PC-9 (cell line): ENCODE data around the gene SEC61B. TPM values are rescaled to one million over a fixed set of nuclear protein-coding genes. Genes with fewer than 3 reads are reported as not detected.

ENCODE experiments used
- BruUV-seq: library from RNA; stranded (reverse); fragments of 400-500 nt; replicated peaks from 2 replicates; lab custom pipeline; 2021; lab: Mats Ljungman, UMichigan
- CTCF ChIA-PET: fragments of 300-600 bp; sonication (Branson Sonifier 250); formaldehyde crosslinking; loops from one replicate; lab custom pipeline; 2022; ENCODE audit warnings: antibody characterized with exemption; lab: Charles Lee
- POLR2A ChIA-PET: fragments of 300-600 bp; sonication (Branson Sonifier 250); formaldehyde crosslinking; loops from one replicate; lab custom pipeline; 2022; ENCODE audit warnings: antibody characterized with exemption; ENCODE audit not compliant: unreplicated experiment; lab: Charles Lee
- DNase-seq, 2 experiments: peaks; one replicate each; pipeline versions ENCODE4 v3.0.0 to v3.0.0-alpha.2; 2015 to 2022; ENCODE audit warnings: mixed read lengths in 1 of 2
- H2AFZ ChIP-seq: fragments of 200-600 bp; sonication (generic); 2 replicates; pipeline ENCODE4 v1.8.1; 2017; ENCODE audit warnings: antibody characterized with exemption
- H3F3A ChIP-seq: fragments of 200-600 bp; sonication (generic); 2 replicates; pipeline ENCODE4 v1.8.1; 2017; ENCODE audit warnings: antibody characterized with exemption, mild to moderate bottlenecking, low read depth; ENCODE audit not compliant: insufficient read depth
- H3K27ac ChIP-seq: fragments of 200-600 bp; sonication (generic); 2 replicates; pipeline ENCODE4 v1.6.1; 2016; ENCODE audit warnings: mixed run types
- H3K27me3 ChIP-seq: fragments of 200-600 bp; sonication (generic); 2 replicates; pipeline ENCODE4 v1.6.1; 2016; ENCODE audit warnings: low read depth, mixed run types; ENCODE audit not compliant: insufficient read depth
- H3K36me3 ChIP-seq: fragments of 200-600 bp; sonication (generic); 2 replicates; pipeline ENCODE4 v1.6.1; 2016; ENCODE audit warnings: low read depth, mixed run types
- H3K4me1 ChIP-seq: fragments of 200-600 bp; sonication (generic); replicated peaks from 2 replicates; pipeline ENCODE4 v1.6.1; 2016; ENCODE audit warnings: mixed run types; ENCODE audit not compliant: insufficient read depth
- H3K4me2 ChIP-seq: fragments of 200-600 bp; sonication (generic); 2 replicates; pipeline ENCODE4 v1.6.1; 2017; ENCODE audit warnings: mixed run types
- H3K4me3 ChIP-seq: fragments of 200-600 bp; sonication (generic); 2 replicates; pipeline ENCODE4 v1.6.1; 2016; ENCODE audit warnings: mixed run types
- H3K79me2 ChIP-seq: fragments of 200-600 bp; sonication (generic); 2 replicates; pipeline ENCODE4 v1.6.1; 2017; ENCODE audit warnings: low read depth, mixed run types
- H3K9me2 ChIP-seq: fragments of 200-600 bp; sonication (generic); 2 replicates; pipeline ENCODE4 v1.8.1; 2017; ENCODE audit warnings: mild to moderate bottlenecking; ENCODE audit not compliant: insufficient read depth
- H3K9me3 ChIP-seq: fragments of 200-600 bp; sonication (generic); 2 replicates; pipeline ENCODE4 v1.8.1; 2016; ENCODE audit warnings: low read depth; ENCODE audit not compliant: insufficient read depth
- H4K20me1 ChIP-seq: fragments of 200-600 bp; sonication (generic); 2 replicates; pipeline ENCODE4 v1.8.1; 2017; ENCODE audit not compliant: insufficient read depth
- EZH2 ChIP-seq: fragments of 200-600 bp; sonication (generic); IDR thresholded peaks from 2 replicates; pipeline ENCODE4 v1.8.0; 2017; ENCODE audit warnings: antibody characterized with exemption, low read depth
- intact Hi-C: fragments of 100-400 bp; cut with micrococcal nuclease; formaldehyde crosslinking; loops from one replicate; pipeline ENCODE4 v1.10.0; 2022; ENCODE audit not compliant: unreplicated experiment
- total RNA-seq: library from RNA; stranded (reverse); gene quantifications from 2 replicates; pipeline ENCODE4 v1.2.3, GENCODE V29; 2021
- TF ChIP-seq, protein P1 (sequence below): fragments of 200-600 bp; sonication (generic); conservative IDR thresholded peaks from 2 replicates; pipeline ENCODE4 v1.6.1; 2017; ENCODE audit warnings: mixed run types, antibody characterized with exemption, mild to moderate bottlenecking, moderate library complexity

The SEC61B gene
- total RNA-seq, 1 experiment from 2014 or later, result 163 TPM

DNA sequence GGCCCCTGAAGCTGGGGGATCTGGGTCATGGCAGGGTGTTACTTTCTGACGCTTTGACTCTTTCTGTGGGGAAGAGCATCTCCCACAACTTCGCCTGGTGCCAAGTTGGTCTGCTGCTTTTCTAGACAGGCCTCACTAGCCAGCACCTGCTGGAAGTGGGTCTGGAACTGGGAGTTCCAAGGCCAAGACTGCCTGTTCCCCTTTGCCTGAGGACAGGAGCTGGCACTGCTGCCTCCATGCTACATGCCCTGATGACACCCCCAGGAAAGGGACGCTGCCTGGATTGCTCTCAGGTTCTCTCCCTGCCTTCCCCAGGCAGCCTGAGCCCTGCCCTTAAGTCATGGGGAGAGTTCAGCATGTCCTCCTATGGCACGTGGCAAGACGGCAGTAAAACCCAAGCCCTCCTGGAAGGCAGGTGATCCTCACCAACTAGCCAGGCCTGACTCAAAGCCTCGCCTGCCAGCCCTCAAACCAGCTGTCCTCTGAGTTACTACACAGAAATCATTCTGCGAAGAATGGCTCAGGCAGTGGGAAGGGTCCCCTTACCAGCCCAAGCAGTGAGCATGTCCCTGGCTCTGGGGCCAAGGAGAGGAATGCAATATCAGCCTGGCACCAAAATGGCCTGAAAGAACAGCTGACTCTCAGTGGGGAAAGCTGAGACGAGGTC lies 35.8 kb downstream of the SEC61B start:
- ChIA-PET POLR2A (no interaction called here), CTCF (no interaction called here)
- H3K4me2 ChIP-seq, result no peak overlapping the region
- no peak overlapping the region for H2AFZ ChIP-seq
- no peaks in the 10 kb centered on the region for H3F3A ChIP-seq
- TF ChIP-seq, protein P1, sequence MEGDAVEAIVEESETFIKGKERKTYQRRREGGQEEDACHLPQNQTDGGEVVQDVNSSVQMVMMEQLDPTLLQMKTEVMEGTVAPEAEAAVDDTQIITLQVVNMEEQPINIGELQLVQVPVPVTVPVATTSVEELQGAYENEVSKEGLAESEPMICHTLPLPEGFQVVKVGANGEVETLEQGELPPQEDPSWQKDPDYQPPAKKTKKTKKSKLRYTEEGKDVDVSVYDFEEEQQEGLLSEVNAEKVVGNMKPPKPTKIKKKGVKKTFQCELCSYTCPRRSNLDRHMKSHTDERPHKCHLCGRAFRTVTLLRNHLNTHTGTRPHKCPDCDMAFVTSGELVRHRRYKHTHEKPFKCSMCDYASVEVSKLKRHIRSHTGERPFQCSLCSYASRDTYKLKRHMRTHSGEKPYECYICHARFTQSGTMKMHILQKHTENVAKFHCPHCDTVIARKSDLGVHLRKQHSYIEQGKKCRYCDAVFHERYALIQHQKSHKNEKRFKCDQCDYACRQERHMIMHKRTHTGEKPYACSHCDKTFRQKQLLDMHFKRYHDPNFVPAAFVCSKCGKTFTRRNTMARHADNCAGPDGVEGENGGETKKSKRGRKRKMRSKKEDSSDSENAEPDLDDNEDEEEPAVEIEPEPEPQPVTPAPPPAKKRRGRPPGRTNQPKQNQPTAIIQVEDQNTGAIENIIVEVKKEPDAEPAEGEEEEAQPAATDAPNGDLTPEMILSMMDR, result no peak
- no peak for TF ChIP-seq EZH2
- no TSS peak for BruUV-seq
- no peaks in the 10 kb centered on the region for H3K36me3 ChIP-seq
- H3K4me3 ChIP-seq, result no peak overlapping the region
- DNase-seq, result no peak
- H3K4me1 ChIP-seq, result no peaks in the 10 kb centered on the region
- no peaks in the 10 kb centered on the region for H3K79me2 ChIP-seq
- no peaks in the 10 kb centered on the region for H3K27me3 ChIP-seq
- no peak overlapping the region for H3K27ac ChIP-seq
- H3K9me3 ChIP-seq, result no peaks in the 10 kb centered on the region
- H3K9me2 ChIP-seq, result no peaks in the 10 kb centered on the region
- intact Hi-C loops, result no loop called here
- no peaks in the 10 kb centered on the region for H4K20me1 ChIP-seq

DNA sequence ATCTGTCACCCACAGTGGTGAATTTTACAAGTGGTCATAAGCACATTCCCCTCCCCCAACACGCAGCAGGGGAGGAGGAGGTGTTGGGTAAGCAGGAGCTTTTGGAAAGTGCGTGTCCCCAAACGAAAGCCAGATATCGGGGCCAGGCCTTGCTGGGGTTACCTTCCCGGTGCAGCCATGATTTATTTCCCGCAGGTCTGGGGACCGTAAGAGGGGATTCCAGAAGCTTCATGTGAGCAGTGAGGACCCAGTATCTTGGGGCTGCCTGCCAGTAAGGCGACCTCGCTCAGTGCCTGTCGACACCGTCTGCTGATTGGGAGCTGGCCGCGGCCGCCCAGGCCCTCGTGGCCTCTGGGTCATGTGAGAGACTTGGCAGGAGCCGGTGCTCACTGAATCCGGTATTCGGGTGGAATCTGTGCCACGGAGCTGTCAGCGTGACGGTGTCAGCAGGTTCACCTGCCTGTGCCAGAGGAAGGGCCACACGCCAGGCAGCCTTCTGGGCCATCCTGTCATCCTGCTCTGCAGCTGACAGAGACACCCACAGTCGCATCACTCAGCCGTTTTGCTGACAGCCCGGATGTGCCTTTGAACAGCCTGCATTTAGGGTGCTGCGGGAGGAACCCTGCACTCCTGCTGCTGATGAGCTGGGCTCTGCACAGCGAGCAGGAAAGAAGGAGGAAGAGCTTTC lies 37.3 kb downstream of the SEC61B start:
- H4K20me1 ChIP-seq, result no peaks in the 10 kb centered on the region
- H3K4me2 ChIP-seq, result no peak overlapping the region
- no peaks in the 10 kb centered on the region for H3F3A ChIP-seq
- H2AFZ ChIP-seq, result no peak overlapping the region
- H3K4me3 ChIP-seq, result no peak overlapping the region
- intact Hi-C loops, result no loop called here
- BruUV-seq, result no TSS peak
- CTCF ChIA-PET, result no interaction called here
- H3K36me3 ChIP-seq, result no peaks in the 10 kb centered on the region
- no peaks in the 10 kb centered on the region for H3K9me2 ChIP-seq
- no peaks in the 10 kb centered on the region for H3K9me3 ChIP-seq
- H3K27ac ChIP-seq, result no peak overlapping the region
- no peaks in the 10 kb centered on the region for H3K79me2 ChIP-seq
- TF ChIP-seq, protein P1, result no peak
- TF ChIP-seq EZH2, result no peak
- H3K27me3 ChIP-seq, result no peaks in the 10 kb centered on the region
- peak in 1 of 2 experiments; percentile 8 for DNase-seq
- POLR2A ChIA-PET, result interaction anchor here (0.6 kb wide), 1 partner anchor 910 kb away, joined by 3 read pairs; no protein-coding TSS in a partner anchor
- H3K4me1 ChIP-seq, result no peaks in the 10 kb centered on the region

DNA sequence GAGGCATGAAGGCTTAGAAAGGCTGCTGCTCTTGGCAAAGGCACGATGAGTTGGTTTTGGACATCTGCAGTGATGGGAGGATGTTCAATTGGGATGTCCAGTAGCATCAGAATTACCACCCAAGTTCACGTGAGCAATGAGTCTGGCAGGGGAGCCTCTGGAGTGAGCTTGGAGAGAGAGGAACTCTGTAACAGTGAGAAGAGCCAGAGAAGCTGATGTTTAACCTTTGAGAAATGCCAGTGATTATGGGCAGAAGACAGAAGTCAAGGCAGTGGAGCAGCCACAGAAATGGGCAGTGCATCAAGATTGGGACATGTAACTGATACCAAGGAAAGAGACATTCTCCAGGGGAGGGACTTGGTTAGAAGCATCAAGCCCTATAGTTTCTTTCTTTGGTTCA lies 39.8 kb downstream of the SEC61B start:
- ChIA-PET POLR2A (no interaction called here), CTCF (no interaction called here)
- Histone ChIP-seq H3K9me2 (no peaks in the 10 kb centered on the region), H3F3A (no peaks in the 10 kb centered on the region), H3K79me2 (no peaks in the 10 kb centered on the region), H3K27ac (no peak overlapping the region), H3K4me1 (no peaks in the 10 kb centered on the region), H3K9me3 (no peaks in the 10 kb centered on the region), H4K20me1 (no peaks in the 10 kb centered on the region), H3K27me3 (no peaks in the 10 kb centered on the region), H3K4me3 (no peak overlapping the region), H2AFZ (no peak overlapping the region), H3K36me3 (no peaks in the 10 kb centered on the region), H3K4me2 (no peak overlapping the region)
- TF ChIP-seq, protein P1, result no peak
- TF ChIP-seq EZH2, result no peak
- intact Hi-C loops, result no loop called here
- no TSS peak for BruUV-seq
- DNase-seq, result no peak
